Astrocyte of the spinal cord (primary cell): Measurements from ENCODE around the gene RPL15.
"Not testable (repeated sequence)": the region's sequence is repeated elsewhere in the genome, so short reads cannot be mapped to it uniquely, and the experiment has no call there.

ENCODE experiments used
- DNase-seq: peaks from one replicate; pipeline ENCODE4 v3.0.0; 2011; ENCODE audit warnings: low read depth, low spot score
- H3K4me3 ChIP-seq: 2 replicates; pipeline ENCODE4 v1.5.1; 2011; ENCODE audit warnings: low read depth, mild to moderate bottlenecking, low read length, moderate library complexity
- CTCF ChIP-seq: IDR thresholded peaks from 2 replicates; pipeline ENCODE4 v1.5.1; 2012; ENCODE audit warnings: low read depth, mild to moderate bottlenecking, low read length, inconsistent platforms
- in situ Hi-C: cut with HindIII; loops from 2 replicates; pipeline ENCODE4 v1.10.0; 2017; ENCODE audit warnings: low sequenced_read_pairs

RPL15 gene

GRCh38 chr3:23916152-23916885, 613 bp upstream of the RPL15 start:
- TF ChIP-seq CTCF: no peak
- H3K4me3 ChIP-seq: peak overlapping the region; percentile 98
- in situ Hi-C loops: no loop called here
- no peak for DNase-seq

DNA sequence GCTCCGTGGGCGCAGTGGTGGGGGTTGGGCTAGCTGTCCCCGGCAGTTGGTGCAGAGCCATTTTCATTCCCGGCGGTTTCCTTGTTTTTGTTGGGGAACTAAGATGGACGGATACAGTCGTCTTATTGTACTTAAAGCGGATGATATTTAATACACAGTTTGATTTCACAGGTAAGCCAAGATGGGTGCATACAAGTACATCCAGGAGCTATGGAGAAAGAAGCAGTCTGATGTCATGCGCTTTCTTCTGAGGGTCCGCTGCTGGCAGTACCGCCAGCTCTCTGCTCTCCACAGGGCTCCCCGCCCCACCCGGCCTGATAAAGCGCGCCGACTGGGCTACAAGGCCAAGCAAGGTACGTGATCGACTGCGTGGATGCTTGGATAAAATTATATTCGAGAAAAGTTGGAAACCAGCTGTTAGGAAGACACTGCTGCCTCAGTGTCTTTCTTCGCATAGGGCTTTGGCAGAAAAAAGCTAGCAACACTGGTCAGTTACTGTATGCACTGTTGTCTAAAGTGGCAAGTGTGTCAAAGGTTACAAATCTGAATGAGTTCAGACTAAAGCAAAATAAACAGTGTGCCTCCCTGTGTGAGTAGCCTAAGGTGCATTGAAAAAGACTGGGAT, 859 bp downstream of the RPL15 start:
- DNase-seq, in situ Hi-C loops: not testable (repeated sequence)

DNA sequence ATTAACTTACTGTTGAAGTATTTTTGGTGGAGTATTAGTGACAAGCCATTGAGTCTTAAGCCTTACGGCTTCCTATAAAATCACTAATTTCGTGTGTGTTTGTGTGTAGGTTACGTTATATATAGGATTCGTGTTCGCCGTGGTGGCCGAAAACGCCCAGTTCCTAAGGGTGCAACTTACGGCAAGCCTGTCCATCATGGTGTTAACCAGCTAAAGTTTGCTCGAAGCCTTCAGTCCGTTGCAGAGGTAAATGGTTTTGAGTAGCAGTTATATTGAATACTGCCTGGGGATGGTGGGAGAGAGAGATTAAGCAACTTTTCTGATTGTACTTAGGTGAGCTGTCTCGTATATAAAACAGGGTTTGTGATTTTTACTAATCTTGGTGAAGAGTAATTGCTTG, 1.4 kb downstream of the RPL15 start:
- not testable (repeated sequence) for DNase-seq
- peak overlapping the region; percentile 98 for H3K4me3 ChIP-seq

More for the DNA sequence above, 859 bp downstream of the RPL15 start:
- peak overlapping the region; percentile 98 for H3K4me3 ChIP-seq

GRCh38 chr3:23919628-23920027, 2.7 kb downstream of the RPL15 start:
- H3K4me3 ChIP-seq: no peak overlapping the region
- in situ Hi-C loops: no loop called here
- no peak for TF ChIP-seq CTCF
- no peak for DNase-seq

More for the DNA sequence above, 1.4 kb downstream of the RPL15 start:
- in situ Hi-C loops: not testable (repeated sequence)

- DNase-seq: no peak
- in situ Hi-C loops: no loop called here
These were observed 3.3 kb downstream of the RPL15 start for GRCh38 chr3:23920151-23920655.

DNA sequence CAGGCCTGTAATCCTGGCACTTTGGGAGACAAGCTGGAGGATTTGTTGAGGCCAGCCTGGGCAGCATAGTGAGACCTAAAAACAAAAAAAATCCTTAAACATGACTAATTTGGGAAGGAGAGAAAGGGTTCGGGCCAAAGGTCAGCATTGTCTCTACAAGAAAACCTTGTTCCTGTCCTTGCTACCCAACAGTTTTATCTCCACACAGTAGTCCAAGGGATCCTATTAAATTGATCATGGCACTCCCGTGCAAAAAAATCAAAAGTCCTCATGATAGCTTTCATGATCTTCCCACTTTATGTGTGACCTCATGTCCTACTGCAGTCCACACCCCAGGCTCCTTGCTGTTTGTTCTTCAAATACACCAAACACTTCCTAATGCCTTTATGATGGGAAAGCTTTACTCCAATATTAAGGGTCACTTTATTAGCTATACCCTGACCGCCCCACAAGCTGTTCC, 4.2 kb downstream of the RPL15 start:
- no peak for TF ChIP-seq CTCF
- no peak for DNase-seq
- in situ Hi-C loops: no loop called here
- no peak overlapping the region for H3K4me3 ChIP-seq

More at GRCh38 chr3:23920151-23920655, 3.3 kb downstream of the RPL15 start:
- no peak for TF ChIP-seq CTCF
- no peak overlapping the region for H3K4me3 ChIP-seq

GRCh38 chr3:23923786-23924185, 6.9 kb downstream of the RPL15 start:
- in situ Hi-C loops: no loop called here

More at GRCh38 chr3:23923786-23924185, 6.9 kb downstream of the RPL15 start:
- no peak overlapping the region for H3K4me3 ChIP-seq
- peak; percentile 76 for DNase-seq
- no peak for TF ChIP-seq CTCF
